WTC11 (cell line): Measurements from ENCODE around the gene SLU7. TPM values are rescaled to one million over a fixed set of nuclear protein-coding genes. Genes with fewer than 3 reads are reported as not detected.

Experiments used
- ATAC-seq: fragments of 200-7000 bp; cut with Tn5 transposase; 2 replicates; pipeline ENCODE4 v1.10.0; 2021; ENCODE audit warnings: mild to moderate bottlenecking, moderate library complexity
- CTCF ChIA-PET: fragments of 300-600 bp; sonication (Branson Sonifier 250); formaldehyde crosslinking; loops from one replicate; lab custom pipeline; 2021; ENCODE audit warnings: antibody characterized with exemption; lab: Charles Lee
- POLR2A ChIA-PET: fragments of 350-600 bp; sonication (Branson Sonifier 250); formaldehyde crosslinking; loops from one replicate; lab custom pipeline; 2021; ENCODE audit warnings: antibody characterized with exemption; lab: Charles Lee
- DNase-seq: peaks from one replicate; pipeline ENCODE4 v3.0.0; 2021; ENCODE audit warnings: low spot score
- H3K27ac Mint-ChIP-seq: 2 replicates; pipeline ENCODE4 v1.8.0; 2021; ENCODE audit warnings: mixed read lengths
- H3K27me3 Mint-ChIP-seq: 2 replicates; pipeline ENCODE4 v1.8.0; 2021; ENCODE audit warnings: low read depth, mild to moderate bottlenecking, moderate library complexity, mixed read lengths
- H3K36me3 Mint-ChIP-seq: 2 replicates; pipeline ENCODE4 v1.8.0; 2021; ENCODE audit warnings: mixed read lengths
- H3K4me1 Mint-ChIP-seq: 2 replicates; pipeline ENCODE4 v1.8.0; 2022; ENCODE audit warnings: mixed read lengths
- H3K4me3 Mint-ChIP-seq: 2 replicates; pipeline ENCODE4 v1.8.0; 2021; ENCODE audit warnings: mild to moderate bottlenecking, moderate library complexity, mixed read lengths
- H3K9me3 Mint-ChIP-seq: 2 replicates; pipeline ENCODE4 v1.8.0; 2021; ENCODE audit warnings: mixed read lengths
- CTCF ChIP-seq: fragments of 200-600 bp; IDR thresholded peaks from 2 replicates; pipeline ENCODE4 v1.8.0; 2022; ENCODE audit warnings: antibody characterized with exemption
- E2F1 ChIP-seq: sonication (generic); formaldehyde crosslinking; IDR thresholded peaks from 2 replicates; pipeline ENCODE4 v1.8.0; 2022; ENCODE audit warnings: mild to moderate bottlenecking, missing genetic modification reagents
- ELF4 ChIP-seq: sonication (generic); formaldehyde crosslinking; IDR thresholded peaks from 2 replicates; pipeline ENCODE4 v1.8.1; 2022; ENCODE audit warnings: low read depth, mild to moderate bottlenecking, moderate library complexity, missing genetic modification reagents
- ERG ChIP-seq: fragments of 250-450 bp; sonication (Bioruptor Pico); IDR thresholded peaks from 2 replicates; pipeline ENCODE4 v1.8.0; 2021; ENCODE audit warnings: mild to moderate bottlenecking
- ETV6 ChIP-seq: sonication (generic); formaldehyde crosslinking; IDR thresholded peaks from 2 replicates; pipeline ENCODE4 v1.8.1; 2022; ENCODE audit warnings: mild to moderate bottlenecking, missing genetic modification reagents
- GABPB1 ChIP-seq: sonication (generic); formaldehyde crosslinking; IDR thresholded peaks from 2 replicates; pipeline ENCODE4 v1.8.1; 2023; ENCODE audit warnings: mild to moderate bottlenecking, missing genetic modification reagents
- MAX ChIP-seq: sonication (generic); formaldehyde crosslinking; IDR thresholded peaks from 2 replicates; pipeline ENCODE4 v1.8.0; 2022; ENCODE audit warnings: mild to moderate bottlenecking, missing genetic modification reagents
- PREB ChIP-seq: sonication (generic); formaldehyde crosslinking; IDR thresholded peaks from 2 replicates; pipeline ENCODE4 v1.8.1; 2022; ENCODE audit warnings: mild to moderate bottlenecking, missing genetic modification reagents, moderate library complexity, borderline replicate concordance
- TCF7 ChIP-seq: sonication (generic); formaldehyde crosslinking; IDR thresholded peaks from 2 replicates; pipeline ENCODE4 v1.8.0; 2022; ENCODE audit warnings: mild to moderate bottlenecking, low read depth, missing genetic modification reagents, moderate library complexity
- TEAD1 ChIP-seq: sonication (generic); formaldehyde crosslinking; IDR thresholded peaks from 2 replicates; pipeline ENCODE4 v1.8.0; 2022; ENCODE audit warnings: mild to moderate bottlenecking, missing genetic modification reagents
- ZBTB21 ChIP-seq: sonication (generic); formaldehyde crosslinking; IDR thresholded peaks from 2 replicates; pipeline ENCODE4 v1.8.1; 2023; ENCODE audit warnings: mild to moderate bottlenecking, missing genetic modification reagents, borderline replicate concordance
- ZMAT4 ChIP-seq: fragments of 250-450 bp; sonication (Bioruptor Pico); IDR thresholded peaks from 2 replicates; pipeline ENCODE4 v1.9.0; 2021; ENCODE audit warnings: mild to moderate bottlenecking
- ZNF121 ChIP-seq: sonication (generic); formaldehyde crosslinking; IDR thresholded peaks from 2 replicates; pipeline ENCODE4 v1.8.0; 2023; ENCODE audit warnings: missing genetic modification reagents
- ZNF138 ChIP-seq: sonication (generic); formaldehyde crosslinking; conservative IDR thresholded peaks from 2 replicates; pipeline ENCODE4 v1.8.1; 2022; ENCODE audit warnings: mild to moderate bottlenecking, moderate library complexity, missing genetic modification reagents
- ZNF232 ChIP-seq: sonication (generic); formaldehyde crosslinking; IDR thresholded peaks from 2 replicates; pipeline ENCODE4 v1.8.0; 2022; ENCODE audit warnings: mild to moderate bottlenecking, missing genetic modification reagents
- total RNA-seq: library from RNA; stranded (reverse); gene quantifications from 3 replicates; pipeline ENCODE4 v1.2.3, GENCODE V29; 2021

The SLU7 gene
- total RNA-seq, 1 experiment from 2014 or later: 32.5 TPM

GRCh38 chr5:160369990-160370712 lies 48.7 kb downstream of the SLU7 start, which contains the start of gene C1QTNF2 (continued):
- TF ChIP-seq PREB (no peak), ETV6 (CRISPR knock-in tag) (no peak), ELF4 (no peak), ZMAT4 (CRISPR knock-in tag) (no peak), MAX (CRISPR knock-in tag) (peak; percentile 85)

GRCh38 chr5:160367885-160368284 lies 51.0 kb downstream of the SLU7 start:
- no peaks in the 10 kb centered on the region for H3K36me3 Mint-ChIP-seq
- H3K27me3 Mint-ChIP-seq: peaks cover 48% of the 10 kb centered on the region
- no peak overlapping the region for H3K4me3 Mint-ChIP-seq
- DNase-seq (no peak), ATAC-seq (no peak)
- H3K9me3 Mint-ChIP-seq: no peaks in the 10 kb centered on the region
- ChIA-PET CTCF (interaction anchor here (0.6 kb wide), 1 partner anchor 173 kb away, joined by 3 read pairs; no protein-coding TSS in a partner anchor), POLR2A (interaction anchor here (0.6 kb wide), 1 partner anchor 51 kb away, joined by 3 read pairs; the partner anchor contains the start of gene SLU7)
- TF ChIP-seq ERG (no peak), CTCF (no peak), ZNF121 (CRISPR knock-in tag) (no peak), TEAD1 (CRISPR knock-in tag) (no peak), ZNF232 (no peak), PREB (no peak), E2F1 (CRISPR knock-in tag) (no peak), ZNF138 (CRISPR knock-in tag) (no peak)
- no peak overlapping the region for H3K27ac Mint-ChIP-seq
- H3K4me1 Mint-ChIP-seq: peaks cover 14% of the 10 kb centered on the region

GRCh38 chr5:160367261-160367660 lies 51.6 kb downstream of the SLU7 start:
- TF ChIP-seq ZBTB21 (no peak), GABPB1 (CRISPR knock-in tag) (no peak), TCF7 (CRISPR knock-in tag) (no peak), ZNF232 (no peak), E2F1 (CRISPR knock-in tag) (no peak), ERG (no peak)
- no peak for DNase-seq
- CTCF ChIA-PET: no interaction called here
- POLR2A ChIA-PET: interaction anchor here (0.6 kb wide), 1 partner anchor 1610 kb away, joined by 4 read pairs; no protein-coding TSS in a partner anchor
- H3K27me3 Mint-ChIP-seq: peaks cover 42% of the 10 kb centered on the region
- peaks cover 14% of the 10 kb centered on the region for H3K4me1 Mint-ChIP-seq
- no peaks in the 10 kb centered on the region for H3K36me3 Mint-ChIP-seq
- no peak for ATAC-seq
- H3K27ac Mint-ChIP-seq: no peak overlapping the region
- no peaks in the 10 kb centered on the region for H3K9me3 Mint-ChIP-seq
- no peak overlapping the region for H3K4me3 Mint-ChIP-seq
